GM06990 (cell line): ENCODE data around the gene EGLN3.
"Not testable (repeated sequence)": the region's sequence is repeated elsewhere in the genome, so short reads cannot be mapped to it uniquely, and the experiment has no call there.

ENCODE experiments used
- DNase-seq: peaks from one replicate; pipeline ENCODE4 v3.0.0-alpha.2; 2011; ENCODE audit not compliant: insufficient read length; ENCODE audit errors: extremely low read depth
- H3K27me3 ChIP-seq: replicated peaks from 2 replicates; pipeline ENCODE4 v1.6.0; 2011; ENCODE audit warnings: low read length; ENCODE audit not compliant: control insufficient read depth, insufficient read depth
- H3K36me3 ChIP-seq: 2 replicates; pipeline ENCODE4 v1.5.1; 2011; ENCODE audit warnings: low read length; ENCODE audit not compliant: control insufficient read depth, insufficient read depth
- H3K4me3 ChIP-seq: replicated peaks from 2 replicates; pipeline ENCODE4 v1.5.1; 2011; ENCODE audit warnings: low read depth, mild to moderate bottlenecking, control low read depth, low read length
- TF ChIP-seq, protein P1 (sequence below): IDR thresholded peaks from 2 replicates; pipeline ENCODE4 v1.5.1; 2011; ENCODE audit warnings: low read length, control low read depth, mild to moderate bottlenecking, inconsistent platforms; ENCODE audit not compliant: insufficient read depth, poor library complexity, severe bottlenecking

EGLN3 gene

DNA sequence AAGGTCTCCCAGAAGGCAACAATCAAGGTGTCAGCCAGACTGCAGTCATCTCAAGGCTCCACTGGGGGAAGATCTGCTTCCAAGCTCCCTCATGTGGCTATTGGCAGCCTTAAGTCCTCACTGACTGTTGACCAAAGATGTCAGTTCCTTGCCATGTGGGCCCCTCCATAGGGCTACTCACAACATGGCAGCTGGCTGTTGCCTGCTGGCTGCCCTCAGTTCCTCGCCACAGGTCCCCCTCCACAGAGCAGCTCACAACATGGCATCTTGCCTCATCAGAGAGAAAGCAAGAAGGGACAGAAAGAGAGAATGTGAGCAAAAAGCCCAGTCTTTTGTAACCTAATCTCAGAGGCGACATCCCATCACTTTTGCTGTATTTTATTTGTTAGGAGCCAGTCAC, 34.4 kb upstream of the EGLN3 start:
- no peak for DNase-seq
- H3K36me3 ChIP-seq, result no peaks in the 10 kb centered on the region
- TF ChIP-seq, protein P1, sequence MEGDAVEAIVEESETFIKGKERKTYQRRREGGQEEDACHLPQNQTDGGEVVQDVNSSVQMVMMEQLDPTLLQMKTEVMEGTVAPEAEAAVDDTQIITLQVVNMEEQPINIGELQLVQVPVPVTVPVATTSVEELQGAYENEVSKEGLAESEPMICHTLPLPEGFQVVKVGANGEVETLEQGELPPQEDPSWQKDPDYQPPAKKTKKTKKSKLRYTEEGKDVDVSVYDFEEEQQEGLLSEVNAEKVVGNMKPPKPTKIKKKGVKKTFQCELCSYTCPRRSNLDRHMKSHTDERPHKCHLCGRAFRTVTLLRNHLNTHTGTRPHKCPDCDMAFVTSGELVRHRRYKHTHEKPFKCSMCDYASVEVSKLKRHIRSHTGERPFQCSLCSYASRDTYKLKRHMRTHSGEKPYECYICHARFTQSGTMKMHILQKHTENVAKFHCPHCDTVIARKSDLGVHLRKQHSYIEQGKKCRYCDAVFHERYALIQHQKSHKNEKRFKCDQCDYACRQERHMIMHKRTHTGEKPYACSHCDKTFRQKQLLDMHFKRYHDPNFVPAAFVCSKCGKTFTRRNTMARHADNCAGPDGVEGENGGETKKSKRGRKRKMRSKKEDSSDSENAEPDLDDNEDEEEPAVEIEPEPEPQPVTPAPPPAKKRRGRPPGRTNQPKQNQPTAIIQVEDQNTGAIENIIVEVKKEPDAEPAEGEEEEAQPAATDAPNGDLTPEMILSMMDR, result no peak
- no peaks in the 10 kb centered on the region for H3K27me3 ChIP-seq
- H3K4me3 ChIP-seq, result no peak overlapping the region

DNA sequence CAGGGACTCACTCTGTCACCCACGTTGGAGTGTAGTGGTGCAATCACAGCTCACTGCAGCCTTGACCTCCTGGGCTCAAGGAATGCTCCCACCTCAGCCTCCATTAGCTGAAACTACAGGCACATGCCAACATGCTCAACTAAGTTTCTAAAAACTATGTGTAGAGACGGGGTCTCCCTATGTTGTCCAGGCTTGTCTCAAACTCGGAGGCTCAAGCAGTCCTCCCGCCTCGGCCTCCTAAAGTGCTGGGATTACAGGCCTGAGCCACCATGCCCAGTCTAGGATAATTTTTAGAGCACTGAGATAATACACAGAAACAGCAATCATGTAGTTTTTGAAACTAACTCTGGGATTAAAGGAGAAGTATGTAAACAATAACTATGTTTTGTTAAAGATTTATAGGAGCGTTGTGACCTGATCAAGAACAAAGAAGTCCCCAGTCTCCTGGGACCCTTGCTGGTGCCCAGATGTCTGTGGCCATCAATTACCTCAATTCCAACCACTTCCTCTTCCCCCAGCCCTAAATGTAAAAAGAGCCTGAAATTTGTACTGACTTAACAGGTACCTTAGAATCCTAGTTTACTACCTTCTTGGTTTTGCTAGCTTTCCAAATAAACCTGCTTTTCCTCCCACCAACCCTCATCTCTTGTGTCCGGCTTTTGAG, 28.9 kb upstream of the EGLN3 start:
- Histone ChIP-seq H3K4me3 (no peak overlapping the region), H3K36me3 (no peaks in the 10 kb centered on the region), H3K27me3 (no peaks in the 10 kb centered on the region)
- TF ChIP-seq, protein P1, result no peak
- no peak for DNase-seq

DNA sequence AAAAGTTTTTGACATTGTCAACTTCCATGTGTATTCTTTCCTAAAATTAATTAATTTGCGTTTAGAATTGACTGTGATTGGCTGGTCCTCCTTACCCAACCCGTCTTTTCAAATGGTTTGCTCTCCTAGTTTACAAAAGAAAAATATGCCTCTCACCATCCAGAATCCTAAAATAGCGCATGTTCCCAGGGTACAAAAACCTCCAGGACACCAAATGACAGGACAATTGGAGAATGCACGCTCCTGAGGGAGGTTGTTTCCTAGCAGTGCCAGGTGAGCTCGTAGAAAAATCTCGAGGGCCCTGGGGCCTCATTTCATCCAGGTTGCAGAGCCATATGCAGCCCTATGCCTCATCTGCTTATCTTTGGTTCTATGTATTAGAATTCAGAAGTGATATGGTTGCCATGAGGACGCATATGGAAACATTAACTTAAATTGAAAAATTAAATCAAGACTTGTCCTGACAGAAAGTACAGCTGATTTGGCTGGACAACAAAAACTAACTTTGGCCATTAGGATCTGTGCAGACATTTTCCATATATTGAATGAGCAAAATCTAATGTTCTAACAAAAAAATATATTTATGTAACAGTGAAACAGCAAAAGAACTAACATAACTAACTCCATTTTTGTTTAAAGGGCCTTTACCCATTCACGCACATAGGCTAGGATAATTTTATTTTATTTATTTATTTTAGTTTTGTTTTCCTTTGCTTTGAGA, 28.2 kb upstream of the EGLN3 start:
- Histone ChIP-seq H3K4me3 (no peak overlapping the region), H3K36me3 (no peaks in the 10 kb centered on the region), H3K27me3 (no peaks in the 10 kb centered on the region)
- TF ChIP-seq, protein P1, result no peak
- no peak for DNase-seq

DNA sequence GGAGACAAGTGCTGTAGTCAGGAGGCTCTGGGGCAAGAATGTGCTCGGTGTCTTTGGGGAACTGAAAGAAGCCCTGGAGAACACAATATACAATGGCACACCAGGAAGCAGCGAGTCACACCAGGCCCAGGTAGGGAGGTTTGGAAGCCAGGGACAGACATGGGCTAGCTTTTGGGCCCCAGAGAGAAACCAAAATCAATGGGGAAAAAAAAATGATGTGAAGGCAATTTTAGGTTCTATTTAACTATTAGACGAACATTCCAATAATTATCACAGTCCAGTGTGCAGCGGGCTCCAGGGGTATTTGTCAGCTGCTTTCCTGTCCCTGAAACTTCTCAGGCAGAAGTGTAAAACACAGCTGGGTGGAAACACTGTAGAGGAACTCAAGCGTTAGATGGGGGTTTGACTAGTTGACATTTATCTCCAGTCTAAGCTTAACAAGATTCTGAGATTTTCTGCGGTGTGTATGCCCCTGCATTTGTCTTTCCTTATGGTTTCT, 21.8 kb upstream of the EGLN3 start:
- TF ChIP-seq, protein P1, result no peak
- H3K4me3 ChIP-seq, result no peak overlapping the region
- DNase-seq, result peak; percentile 23
- H3K27me3 ChIP-seq, result no peaks in the 10 kb centered on the region
- H3K36me3 ChIP-seq, result no peaks in the 10 kb centered on the region

DNA sequence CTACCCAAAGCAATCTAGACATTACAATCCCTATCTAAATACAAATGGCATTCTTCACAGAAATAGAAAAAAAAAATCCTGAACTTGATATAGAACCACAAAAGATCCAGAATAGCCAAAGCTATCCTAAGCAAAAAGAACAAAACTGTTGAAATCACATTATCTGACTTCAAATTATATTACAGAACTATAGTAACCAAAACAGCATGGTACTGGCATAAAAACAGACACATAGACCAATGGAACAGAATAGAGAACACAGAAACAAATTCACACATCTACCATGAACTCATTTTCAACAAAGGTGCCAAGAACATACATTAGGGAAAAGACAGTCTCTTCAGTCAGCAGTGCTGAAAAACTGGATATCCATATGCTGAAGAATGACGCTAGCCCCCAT, 19.0 kb upstream of the EGLN3 start:
- H3K27me3 ChIP-seq, H3K4me3 ChIP-seq, H3K36me3 ChIP-seq, DNase-seq: not testable (repeated sequence)

DNA sequence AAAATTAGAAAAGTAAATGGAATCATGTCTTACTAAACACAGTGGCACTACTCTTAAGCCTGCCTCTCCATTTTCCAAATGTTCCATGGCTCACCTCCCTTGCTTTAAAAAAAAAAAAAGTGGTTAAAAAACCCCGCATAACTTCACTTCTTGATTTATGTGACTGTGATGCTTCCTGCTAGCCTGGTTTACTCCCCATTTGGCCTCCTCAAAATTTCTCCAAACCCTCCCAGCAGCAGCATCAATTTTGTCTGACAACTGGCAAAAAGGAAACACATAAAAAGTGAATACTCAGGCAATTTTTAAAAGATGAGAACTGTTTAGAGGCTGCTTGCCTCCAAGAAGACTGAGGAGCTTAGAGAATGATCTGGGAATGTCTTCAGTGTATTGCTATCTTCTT, 17.8 kb upstream of the EGLN3 start:
- no peak overlapping the region for H3K4me3 ChIP-seq
- H3K27me3 ChIP-seq, result no peaks in the 10 kb centered on the region
- no peak for DNase-seq
- no peaks in the 10 kb centered on the region for H3K36me3 ChIP-seq
- TF ChIP-seq, protein P1, result no peak
